ENCODE measurements around the gene FARP1. TPM values are rescaled to one million over a fixed set of nuclear protein-coding genes. Genes with fewer than 3 reads are reported as not detected.

Gene FARP1
- polyA plus RNA-seq, 4 donors, result 244 to 270 (median 266) TPM

- DNase-seq (ENCODE audit: low read depth in 4 of 4, low spot score in 3 of 4), result no peak
These were observed 307.7 kb downstream of the FARP1 start for GRCh38 chr13:98450539-98451111.

DNA sequence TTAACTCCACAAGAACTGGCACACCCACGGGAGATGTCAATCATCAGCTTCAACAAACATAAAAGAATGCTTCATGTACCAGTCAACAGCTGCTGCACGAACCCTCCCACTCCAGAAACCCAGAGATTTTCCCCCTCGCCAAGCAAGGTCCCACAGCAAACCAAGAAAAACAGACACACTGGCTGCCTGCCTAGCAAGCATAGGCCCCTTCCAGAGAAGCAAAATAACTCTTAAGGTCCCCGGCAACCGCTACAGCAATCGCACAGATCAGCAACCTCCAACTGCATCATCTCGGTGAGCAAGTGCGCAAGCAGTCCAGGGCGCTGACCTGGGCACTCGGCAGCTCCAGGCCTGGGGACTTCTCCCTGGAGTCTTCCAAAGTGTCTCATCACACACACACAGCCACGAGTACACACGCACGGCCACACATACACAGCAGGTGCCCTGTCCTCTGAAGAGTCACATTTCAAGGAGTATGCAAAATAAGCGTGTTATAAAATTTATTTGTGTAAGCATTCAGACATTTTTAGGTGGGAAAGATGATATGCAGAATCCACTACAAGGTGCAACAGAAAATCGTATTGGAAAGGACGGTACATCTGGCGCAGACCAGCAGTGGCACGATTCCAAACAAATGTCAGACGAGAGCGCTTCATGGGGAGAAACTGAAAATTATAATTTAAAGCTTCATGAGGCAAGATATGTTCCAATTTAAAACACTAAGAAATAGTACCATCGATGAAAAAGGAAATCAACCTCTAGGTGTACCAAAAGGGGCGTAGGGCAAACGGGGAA, 309.0 kb downstream of the FARP1 start:
- DNase-seq (ENCODE audit: low read depth in 4 of 4, low spot score in 3 of 4), result no peak

- DNase-seq (ENCODE audit: low read depth in 4 of 4, low spot score in 3 of 4), result no peak
These were observed 310.3 kb downstream of the FARP1 start for GRCh38 chr13:98452851-98453843.

GRCh38 chr13:98454389-98454881, 311.5 kb downstream of the FARP1 start:
- DNase-seq (ENCODE audit: low read depth in 4 of 4, low spot score in 3 of 4), result no peak

- DNase-seq (ENCODE audit: low read depth in 4 of 4, low spot score in 3 of 4), result no peak
These were observed 313.5 kb downstream of the FARP1 start for GRCh38 chr13:98456413-98456845.

DNA sequence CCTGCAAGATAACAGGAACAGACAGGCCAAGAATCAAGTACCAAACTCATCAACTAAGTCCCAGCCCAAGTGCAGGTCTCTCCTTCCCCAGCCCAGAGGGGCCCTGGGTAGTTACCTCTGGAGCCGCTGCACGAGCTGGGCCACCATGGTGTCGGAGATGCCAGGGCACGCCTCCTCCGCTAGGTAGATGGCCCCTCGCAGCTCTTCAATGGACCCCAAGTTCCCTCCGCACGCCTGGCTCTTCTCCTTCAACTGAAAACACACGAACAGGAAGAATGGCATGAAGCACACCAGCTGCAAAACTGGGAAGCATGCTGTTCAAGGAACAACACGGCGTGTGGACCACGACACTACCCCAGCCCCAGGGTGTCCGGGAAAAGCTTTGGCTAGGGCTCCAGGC, 314.2 kb downstream of the FARP1 start:
- no peak for DNase-seq (ENCODE audit: low read depth in 4 of 4, low spot score in 3 of 4)

- no peak for DNase-seq (ENCODE audit: low read depth in 4 of 4, low spot score in 3 of 4)
These were observed 315.5 kb downstream of the FARP1 start for GRCh38 chr13:98458431-98458830.

DNA sequence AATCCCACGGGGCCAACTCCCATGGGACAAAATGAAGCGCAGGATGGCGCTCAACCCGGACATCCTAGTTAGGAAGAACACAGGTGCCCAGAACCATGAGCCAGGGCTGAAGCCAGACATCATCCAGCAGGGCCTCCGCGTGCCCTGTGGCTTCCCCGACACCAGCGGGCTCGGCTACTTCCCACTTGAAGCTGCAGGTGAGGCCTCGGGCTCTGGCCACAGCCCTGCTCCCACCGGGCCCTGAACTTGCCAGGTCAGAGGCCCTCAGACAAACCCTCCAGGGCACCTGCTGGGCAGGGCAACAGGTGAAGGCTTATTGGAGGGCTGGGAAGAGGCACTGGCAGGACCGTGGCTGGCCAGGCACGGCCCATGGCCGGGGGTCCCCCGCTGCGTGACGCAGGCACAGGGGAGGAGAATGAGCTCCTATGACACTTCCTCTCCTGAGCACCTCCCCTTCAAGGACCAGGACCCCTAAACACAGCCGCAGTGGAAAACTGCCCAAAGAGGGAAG, 316.3 kb downstream of the FARP1 start:
- no peak for DNase-seq (ENCODE audit: low read depth in 4 of 4, low spot score in 3 of 4)

DNA sequence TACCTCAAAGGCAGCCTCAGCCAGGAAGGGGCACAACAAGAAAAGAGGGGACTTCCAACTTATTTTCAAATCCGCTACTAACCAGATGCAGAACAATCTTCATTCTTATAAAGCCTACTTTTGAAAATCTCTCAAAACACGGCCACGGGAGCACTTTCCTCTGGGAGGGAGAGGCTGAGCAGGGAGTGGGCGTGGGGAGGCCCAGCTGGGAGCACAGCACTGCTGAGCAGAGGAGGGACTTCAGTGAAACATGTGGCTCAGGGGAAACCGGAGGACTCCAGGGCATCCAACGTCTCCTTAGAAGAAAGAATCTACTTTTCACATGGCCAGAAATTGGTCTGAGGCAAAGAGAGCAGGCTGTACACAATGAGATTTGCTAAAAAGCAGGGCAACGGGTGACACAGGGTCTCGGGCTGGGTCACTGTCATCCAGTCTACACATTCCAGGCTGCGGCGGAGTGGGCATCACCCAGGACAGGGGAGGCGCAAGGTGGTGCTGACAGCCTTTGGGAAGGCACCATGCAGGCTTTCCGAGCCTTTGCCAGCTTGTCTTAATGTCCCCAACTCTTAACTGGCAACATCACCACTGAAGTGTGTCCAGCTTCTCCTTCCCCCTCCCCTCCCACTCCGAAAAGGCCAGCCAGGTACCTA, 317.0 kb downstream of the FARP1 start:
- no peak for DNase-seq (ENCODE audit: low read depth in 4 of 4, low spot score in 3 of 4)

GRCh38 chr13:98460516-98460915, 317.6 kb downstream of the FARP1 start:
- DNase-seq (ENCODE audit: low read depth in 4 of 4, low spot score in 3 of 4), result no peak

GRCh38 chr13:98461486-98462240, 318.8 kb downstream of the FARP1 start:
- DNase-seq (ENCODE audit: low read depth in 4 of 4, low spot score in 3 of 4), result no peak

- DNase-seq (ENCODE audit: low read depth in 4 of 4, low spot score in 3 of 4), result no peak
These were observed 319.5 kb downstream of the FARP1 start for GRCh38 chr13:98462241-98462882.

GRCh38 chr13:98462946-98463345, 320.1 kb downstream of the FARP1 start:
- DNase-seq (ENCODE audit: low read depth in 4 of 4, low spot score in 3 of 4), result no peak

GRCh38 chr13:98466634-98467236, 323.8 kb downstream of the FARP1 start:
- no peak for DNase-seq (ENCODE audit: low read depth in 4 of 4, low spot score in 3 of 4)

- no peak for DNase-seq (ENCODE audit: low read depth in 4 of 4, low spot score in 3 of 4)
These were observed 324.5 kb downstream of the FARP1 start for GRCh38 chr13:98467263-98467985.

GRCh38 chr13:98468361-98468760, 325.5 kb downstream of the FARP1 start:
- no peak for DNase-seq (ENCODE audit: low read depth in 4 of 4, low spot score in 3 of 4)

DNA sequence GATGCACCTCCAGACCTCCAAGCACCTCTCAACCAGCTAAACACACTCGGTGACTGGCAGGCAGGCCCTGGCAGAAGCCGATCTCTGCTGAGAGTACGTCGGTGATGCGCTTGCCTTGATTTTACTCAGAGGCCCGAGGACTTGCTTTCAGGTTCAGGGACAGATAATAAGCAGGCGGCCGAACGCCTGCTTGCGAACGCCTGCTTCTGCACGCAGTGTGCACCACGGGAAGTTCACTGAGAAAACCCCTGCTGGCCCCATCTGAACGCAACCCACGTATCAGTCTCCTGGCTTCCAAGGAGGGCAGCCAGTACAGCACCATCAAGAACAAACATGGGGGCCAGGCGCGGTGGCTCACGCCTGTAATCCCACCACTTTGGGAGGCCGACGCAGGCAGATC, 326.0 kb downstream of the FARP1 start:
- DNase-seq (ENCODE audit: low read depth in 4 of 4, low spot score in 3 of 4), result no peak

GRCh38 chr13:98470920-98471319, 328.0 kb downstream of the FARP1 start:
- no peak for DNase-seq (ENCODE audit: low read depth in 4 of 4, low spot score in 3 of 4)

Measured in right renal pelvis (tissue), 4 donors.